WTC11 (cell line): ENCODE measurements around the gene RTN4RL1. TPM values are rescaled to one million over a fixed set of nuclear protein-coding genes. Genes with fewer than 3 reads are reported as not detected.

Experiments
- ATAC-seq: fragments of 200-7000 bp; cut with Tn5 transposase; 2 replicates; pipeline ENCODE4 v1.10.0; 2021; ENCODE audit warnings: mild to moderate bottlenecking, moderate library complexity
- CTCF ChIA-PET: fragments of 300-600 bp; sonication (Branson Sonifier 250); formaldehyde crosslinking; loops from one replicate; lab custom pipeline; 2021; ENCODE audit warnings: antibody characterized with exemption; lab: Charles Lee
- POLR2A ChIA-PET: fragments of 350-600 bp; sonication (Branson Sonifier 250); formaldehyde crosslinking; loops from one replicate; lab custom pipeline; 2021; ENCODE audit warnings: antibody characterized with exemption; lab: Charles Lee
- DNase-seq: peaks from one replicate; pipeline ENCODE4 v3.0.0; 2021; ENCODE audit warnings: low spot score
- H3K27ac Mint-ChIP-seq: 2 replicates; pipeline ENCODE4 v1.8.0; 2021; ENCODE audit warnings: mixed read lengths
- H3K27me3 Mint-ChIP-seq: 2 replicates; pipeline ENCODE4 v1.8.0; 2021; ENCODE audit warnings: low read depth, mild to moderate bottlenecking, moderate library complexity, mixed read lengths
- H3K36me3 Mint-ChIP-seq: 2 replicates; pipeline ENCODE4 v1.8.0; 2021; ENCODE audit warnings: mixed read lengths
- H3K4me1 Mint-ChIP-seq: 2 replicates; pipeline ENCODE4 v1.8.0; 2022; ENCODE audit warnings: mixed read lengths
- H3K4me3 Mint-ChIP-seq: 2 replicates; pipeline ENCODE4 v1.8.0; 2021; ENCODE audit warnings: mild to moderate bottlenecking, moderate library complexity, mixed read lengths
- H3K9me3 Mint-ChIP-seq: 2 replicates; pipeline ENCODE4 v1.8.0; 2021; ENCODE audit warnings: mixed read lengths
- ATF6 ChIP-seq: sonication (generic); formaldehyde crosslinking; IDR thresholded peaks from 2 replicates; pipeline ENCODE4 v1.8.1; 2023; ENCODE audit warnings: mild to moderate bottlenecking, missing genetic modification reagents
- CTCF ChIP-seq: fragments of 200-600 bp; IDR thresholded peaks from 2 replicates; pipeline ENCODE4 v1.8.0; 2022; ENCODE audit warnings: antibody characterized with exemption
- FOXJ3 ChIP-seq: sonication (generic); formaldehyde crosslinking; IDR thresholded peaks from 2 replicates; pipeline ENCODE4 v1.9.0; 2021; ENCODE audit warnings: missing genetic modification reagents, mild to moderate bottlenecking, borderline replicate concordance
- FOXP4 ChIP-seq: sonication (generic); formaldehyde crosslinking; IDR thresholded peaks from 2 replicates; pipeline ENCODE4 v1.8.0; 2022; ENCODE audit warnings: mild to moderate bottlenecking, missing genetic modification reagents
- GABPB1 ChIP-seq: sonication (generic); formaldehyde crosslinking; IDR thresholded peaks from 2 replicates; pipeline ENCODE4 v1.8.1; 2023; ENCODE audit warnings: mild to moderate bottlenecking, missing genetic modification reagents
- HMGXB4 ChIP-seq: sonication (generic); formaldehyde crosslinking; IDR thresholded peaks from 2 replicates; pipeline ENCODE4 v1.8.1; 2023; ENCODE audit warnings: mild to moderate bottlenecking, moderate library complexity, missing genetic modification reagents
- MAX ChIP-seq: sonication (generic); formaldehyde crosslinking; IDR thresholded peaks from 2 replicates; pipeline ENCODE4 v1.8.0; 2022; ENCODE audit warnings: mild to moderate bottlenecking, missing genetic modification reagents
- NFYB ChIP-seq: sonication (generic); formaldehyde crosslinking; conservative IDR thresholded peaks from 2 replicates; pipeline ENCODE4 v1.8.0; 2022; ENCODE audit warnings: low read depth, missing genetic modification reagents
- PRDM15 ChIP-seq: sonication (generic); formaldehyde crosslinking; IDR thresholded peaks from 2 replicates; pipeline ENCODE4 v1.8.0; 2022; ENCODE audit warnings: missing genetic modification reagents
- PREB ChIP-seq: sonication (generic); formaldehyde crosslinking; IDR thresholded peaks from 2 replicates; pipeline ENCODE4 v1.8.1; 2022; ENCODE audit warnings: mild to moderate bottlenecking, missing genetic modification reagents, moderate library complexity, borderline replicate concordance
- STAT6 ChIP-seq: sonication (generic); formaldehyde crosslinking; conservative IDR thresholded peaks from 2 replicates; pipeline ENCODE4 v1.8.1; 2023; ENCODE audit warnings: mild to moderate bottlenecking, low read depth, missing genetic modification reagents, moderate library complexity
- TP53 ChIP-seq: sonication (generic); formaldehyde crosslinking; IDR thresholded peaks from 2 replicates; pipeline ENCODE4 v1.8.1; 2023; ENCODE audit warnings: mild to moderate bottlenecking, missing genetic modification reagents
- USF1 ChIP-seq: sonication (generic); formaldehyde crosslinking; IDR thresholded peaks from 2 replicates; pipeline ENCODE4 v1.8.0; 2022; ENCODE audit warnings: mild to moderate bottlenecking, missing genetic modification reagents
- total RNA-seq: library from RNA; stranded (reverse); gene quantifications from 3 replicates; pipeline ENCODE4 v1.2.3, GENCODE V29; 2021

The RTN4RL1 gene
- total RNA-seq, 1 experiment from 2014 or later, result 0.72 TPM

GRCh38 chr17:2054262-2054511 is 29.1 kb upstream of the RTN4RL1 start (continued):
- no peak for TF ChIP-seq STAT6 (CRISPR knock-in tag)

- POLR2A ChIA-PET, result no interaction called here
- H3K9me3 Mint-ChIP-seq, result no peaks in the 10 kb centered on the region
- H3K27ac Mint-ChIP-seq, result no peak overlapping the region
- peaks cover 69% of the 10 kb centered on the region for H3K27me3 Mint-ChIP-seq
- CTCF ChIA-PET, result interaction anchor here (0.7 to 6.2 kb wide), 26 partner anchors 12 to 316 kb away, joined by 3 to 229 read pairs (median 4); partner anchors contain the start of genes OVCA2, SMG6 and SRR
- ATAC-seq, result peak; percentile 6
- no peaks in the 10 kb centered on the region for H3K36me3 Mint-ChIP-seq
- peak; percentile 83 for DNase-seq
- H3K4me1 Mint-ChIP-seq, result no peaks in the 10 kb centered on the region
- peak overlapping the region; percentile 60 for H3K4me3 Mint-ChIP-seq
- TF ChIP-seq NFYB (CRISPR knock-in tag) (0 out of 2 replicates have a peak, but pooled peaks have one; percentile 25), CTCF (peak; percentile 21; the same call in 1 of the 2 replicates), GABPB1 (CRISPR knock-in tag) (no peak), HMGXB4 (CRISPR knock-in tag) (peak; percentile 77; the same call in 1 of the 2 replicates), FOXJ3 (CRISPR knock-in tag) (no peak), MAX (CRISPR knock-in tag) (0 out of 2 replicates have a peak, but pooled peaks have one; percentile 16), PREB (CRISPR knock-in tag) (no peak), ATF6 (CRISPR knock-in tag) (no peak), USF1 (CRISPR knock-in tag) (no peak), PRDM15 (peak; percentile 54), FOXP4 (CRISPR knock-in tag) (no peak), TP53 (no peak)
These were observed 28.5 kb upstream of the RTN4RL1 start for GRCh38 chr17:2053380-2054261.
